ENCODE measurements around the gene PCDHGC5.

PCDHGC5 gene

GRCh38 chr5:141529873-141530272 is 41.0 kb downstream of the PCDHGC5 start:
- DNase-seq (ENCODE audit: low read depth) = no peak

- DNase-seq (ENCODE audit: low read depth) = no peak
Measured at GRCh38 chr5:141532726-141533125, 43.8 kb downstream of the PCDHGC5 start.

GRCh38 chr5:141533897-141534296 is 45.0 kb downstream of the PCDHGC5 start:
- no peak for DNase-seq (ENCODE audit: low read depth)

GRCh38 chr5:141534492-141535213 is 45.8 kb downstream of the PCDHGC5 start:
- no peak for DNase-seq (ENCODE audit: low read depth)
